Measurements from ENCODE around the gene CPED1.
A peak's percentile ranks its signal among the peaks of the same experiment; 100 is the strongest.
"Not testable (repeated sequence)": the region's sequence is repeated elsewhere in the genome, so short reads cannot be mapped to it uniquely, and the experiment has no call there.

Gene CPED1

DNA sequence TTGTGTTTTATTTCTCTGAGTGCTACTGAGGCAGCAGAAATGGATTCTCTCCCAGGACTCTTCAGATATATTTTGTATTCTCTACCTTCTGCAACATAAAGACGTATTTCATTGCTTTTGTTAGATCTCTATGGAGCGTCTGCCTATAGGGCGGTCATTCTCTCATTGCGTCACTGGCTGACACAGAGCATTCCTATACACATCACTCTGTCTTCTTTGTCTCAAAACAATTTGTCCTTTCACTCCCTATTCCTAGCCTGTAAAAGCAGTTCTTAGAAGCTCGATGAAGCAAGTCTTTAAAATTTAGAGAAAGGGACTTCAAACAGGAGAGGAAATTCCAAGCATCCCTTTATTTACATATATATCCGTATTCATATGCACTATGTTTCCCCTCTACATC is 120.6 kb downstream of the CPED1 start:
- Mint-ChIP-seq H3K36me3 (no peaks in the 10 kb centered on the region), H3K27me3 (no peaks in the 10 kb centered on the region), H3K4me1 (no peaks in the 10 kb centered on the region), H3K4me3 (no peak overlapping the region), H3K9me3 (no peaks in the 10 kb centered on the region), H3K27ac (no peak overlapping the region)
- ATAC-seq = no peak

DNA sequence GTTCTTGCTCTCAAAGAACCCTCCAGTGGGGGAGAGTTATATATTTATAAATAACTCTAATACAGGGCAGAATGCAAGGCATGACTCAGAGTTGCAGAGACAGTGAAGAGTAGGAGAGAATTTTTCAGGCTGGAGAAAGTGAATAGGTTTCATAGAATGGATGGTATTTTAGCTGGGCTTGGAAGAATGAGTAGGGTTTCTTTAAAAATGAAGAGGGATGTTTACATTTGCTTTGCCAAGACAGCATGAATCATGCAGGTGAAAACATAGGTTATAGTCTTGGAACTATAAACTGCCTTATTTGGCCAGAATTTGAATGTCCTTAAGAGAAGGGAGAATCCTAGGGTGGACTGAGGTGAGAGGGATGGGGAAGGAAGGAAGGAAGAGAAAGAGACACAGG is 124.8 kb downstream of the CPED1 start:
- H3K4me3 Mint-ChIP-seq = no peak overlapping the region
- H3K9me3 Mint-ChIP-seq = no peaks in the 10 kb centered on the region
- no peaks in the 10 kb centered on the region for H3K27me3 Mint-ChIP-seq
- H3K4me1 Mint-ChIP-seq = peaks cover 5% of the 10 kb centered on the region
- no peak for ATAC-seq
- H3K36me3 Mint-ChIP-seq = peaks cover 4% of the 10 kb centered on the region
- H3K27ac Mint-ChIP-seq = no peak overlapping the region

DNA sequence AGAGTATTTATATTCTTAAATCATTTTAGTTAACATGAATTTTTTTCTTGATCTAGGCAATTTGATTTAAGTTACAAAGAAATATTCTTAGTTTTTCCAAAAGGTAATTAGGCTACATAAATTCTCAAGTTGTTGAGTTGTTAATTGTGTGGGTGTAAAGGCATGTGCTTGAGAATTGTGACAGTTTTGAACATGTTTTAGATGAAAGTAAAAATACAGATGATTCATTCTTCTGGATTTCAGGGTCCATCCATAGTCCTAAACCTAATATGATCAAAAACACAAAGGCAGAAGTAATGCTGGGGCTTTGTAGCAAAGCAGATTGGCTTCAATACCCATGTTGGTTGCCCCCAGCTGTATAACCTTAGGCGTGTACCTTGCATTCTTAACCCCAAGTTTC is 127.9 kb downstream of the CPED1 start:
- Mint-ChIP-seq H3K36me3 (peaks cover 9% of the 10 kb centered on the region), H3K27ac (no peak overlapping the region), H3K4me3 (no peak overlapping the region), H3K27me3 (no peaks in the 10 kb centered on the region), H3K9me3 (no peaks in the 10 kb centered on the region), H3K4me1 (peaks cover 5% of the 10 kb centered on the region)
- ATAC-seq = no peak

DNA sequence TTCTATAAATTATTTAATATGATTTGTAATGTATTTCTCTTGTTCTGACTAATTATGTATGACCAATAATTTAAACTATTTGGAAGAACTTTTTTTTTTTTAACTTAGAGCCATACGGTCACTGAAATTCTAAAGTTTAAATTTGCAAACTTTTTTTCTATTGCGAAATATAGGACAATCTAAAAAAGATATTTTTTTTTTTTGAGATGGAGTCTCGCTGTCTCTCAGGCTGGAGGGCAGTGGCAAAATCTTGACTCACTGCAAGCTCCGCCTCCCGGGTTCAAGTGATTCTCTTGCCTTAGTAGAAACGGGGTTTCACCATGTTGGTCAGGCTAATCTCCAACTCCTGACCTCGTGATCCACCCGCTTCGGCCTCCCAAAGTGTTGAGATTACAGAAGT is 130.5 kb downstream of the CPED1 start:
- Mint-ChIP-seq H3K36me3 (peaks cover 9% of the 10 kb centered on the region), H3K27me3 (no peaks in the 10 kb centered on the region), H3K9me3 (no peaks in the 10 kb centered on the region), H3K4me1 (peaks cover 5% of the 10 kb centered on the region), H3K4me3 (no peak overlapping the region), H3K27ac (no peak overlapping the region)
- no peak for ATAC-seq

DNA sequence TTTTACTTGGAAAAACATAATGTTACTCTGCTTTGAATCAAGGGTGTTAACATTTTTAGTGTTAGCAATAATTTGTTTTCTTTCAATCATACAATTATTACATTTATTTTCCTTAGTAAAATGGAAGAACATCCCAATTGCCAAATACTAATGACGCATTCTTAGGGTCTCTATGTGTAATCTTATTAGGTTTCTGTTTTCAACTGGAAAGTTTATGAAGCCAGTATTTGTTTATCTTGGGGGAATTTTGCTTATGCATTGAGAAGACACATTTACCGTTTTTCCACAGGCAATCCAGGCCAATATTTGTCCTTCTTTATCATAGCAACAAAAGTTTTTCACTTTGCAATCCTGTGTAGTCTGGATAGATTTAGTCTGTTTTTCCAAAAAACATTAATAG is 134.5 kb downstream of the CPED1 start:
- H3K36me3 Mint-ChIP-seq = peaks cover 12% of the 10 kb centered on the region
- no peak overlapping the region for H3K27ac Mint-ChIP-seq
- H3K27me3 Mint-ChIP-seq = no peaks in the 10 kb centered on the region
- no peaks in the 10 kb centered on the region for H3K9me3 Mint-ChIP-seq
- no peaks in the 10 kb centered on the region for H3K4me1 Mint-ChIP-seq
- no peak for ATAC-seq
- H3K4me3 Mint-ChIP-seq = no peak overlapping the region

DNA sequence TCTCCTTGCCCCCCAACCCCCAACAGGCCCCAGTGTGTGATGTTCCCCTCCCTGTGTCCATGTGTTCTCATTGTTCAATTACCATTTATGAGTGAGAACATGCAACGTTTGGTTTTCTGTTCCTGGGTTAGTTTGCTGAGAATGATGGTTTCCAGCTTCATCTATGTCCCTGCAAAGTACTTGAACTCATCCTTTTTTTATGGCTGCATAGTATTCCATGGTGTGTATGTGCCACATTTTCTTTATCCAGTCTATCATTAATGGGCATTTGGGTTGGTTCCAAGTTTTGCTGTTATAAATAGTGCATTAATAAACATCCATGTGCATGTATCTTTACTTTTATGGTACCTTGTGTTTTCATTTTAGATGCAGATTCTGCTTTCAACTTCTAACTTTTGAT is 136.9 kb downstream of the CPED1 start:
- not testable (repeated sequence) for H3K36me3 Mint-ChIP-seq, H3K27me3 Mint-ChIP-seq, H3K27ac Mint-ChIP-seq, H3K9me3 Mint-ChIP-seq, H3K4me3 Mint-ChIP-seq, H3K4me1 Mint-ChIP-seq, ATAC-seq

DNA sequence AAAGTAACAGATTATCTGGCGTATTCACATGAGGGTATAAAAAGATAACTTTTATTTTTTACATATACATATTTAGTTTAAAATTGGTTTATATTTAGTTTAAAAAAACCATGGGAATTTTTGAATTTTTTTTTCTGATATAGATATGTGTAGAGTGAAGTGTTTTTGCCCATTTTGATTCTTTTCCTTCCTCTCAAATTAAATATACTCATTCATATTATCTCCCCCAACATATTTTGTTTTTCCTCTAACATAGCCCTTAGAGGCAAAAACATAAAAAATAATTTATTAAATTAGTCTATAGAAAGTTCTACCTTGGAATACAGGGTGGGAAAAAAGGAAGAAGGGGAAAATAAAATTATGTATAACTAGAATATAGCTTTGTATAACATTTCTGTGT is 137.7 kb downstream of the CPED1 start:
- Mint-ChIP-seq H3K27me3 (no peaks in the 10 kb centered on the region), H3K4me1 (peaks cover 6% of the 10 kb centered on the region), H3K9me3 (no peaks in the 10 kb centered on the region), H3K36me3 (peaks cover 13% of the 10 kb centered on the region), H3K4me3 (no peak overlapping the region), H3K27ac (no peak overlapping the region)
- ATAC-seq = no peak

DNA sequence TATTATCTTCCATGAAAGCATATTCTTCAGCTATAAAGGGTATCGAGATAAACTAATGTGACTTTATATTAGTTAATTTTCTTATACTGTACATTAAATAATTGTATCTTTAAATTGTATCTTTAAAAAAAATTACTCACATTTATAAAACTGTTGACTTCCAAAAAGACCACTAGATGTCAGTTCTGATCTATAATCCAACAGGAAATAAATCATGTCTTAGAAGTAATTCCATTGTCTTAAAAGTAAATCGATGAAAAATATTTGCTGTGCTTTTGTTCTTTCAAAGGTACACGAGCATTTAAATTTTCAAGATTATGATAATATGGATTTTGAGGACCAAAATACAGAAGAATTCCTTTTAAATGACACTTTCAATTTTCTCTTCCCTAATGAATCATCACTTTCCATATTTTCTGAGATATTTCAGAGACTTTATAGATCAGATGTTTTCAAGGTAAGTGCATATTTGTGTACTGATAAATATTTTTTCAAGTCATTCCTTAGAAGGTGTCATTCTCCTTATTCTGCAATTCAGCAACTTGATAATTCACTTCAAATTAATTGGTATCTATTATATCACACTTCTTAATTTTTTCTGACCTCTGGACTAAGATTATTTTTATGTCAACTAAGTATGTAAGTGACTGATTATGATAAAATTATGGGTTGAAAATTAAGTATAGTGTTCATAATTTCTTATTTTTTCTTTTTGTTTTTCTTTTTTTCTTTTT is 138.5 kb downstream of the CPED1 start:
- Mint-ChIP-seq H3K4me1 (peaks cover 6% of the 10 kb centered on the region), H3K4me3 (no peak overlapping the region), H3K27ac (no peak overlapping the region), H3K36me3 (peaks cover 13% of the 10 kb centered on the region), H3K27me3 (no peaks in the 10 kb centered on the region), H3K9me3 (no peaks in the 10 kb centered on the region)
- ATAC-seq = no peak

DNA sequence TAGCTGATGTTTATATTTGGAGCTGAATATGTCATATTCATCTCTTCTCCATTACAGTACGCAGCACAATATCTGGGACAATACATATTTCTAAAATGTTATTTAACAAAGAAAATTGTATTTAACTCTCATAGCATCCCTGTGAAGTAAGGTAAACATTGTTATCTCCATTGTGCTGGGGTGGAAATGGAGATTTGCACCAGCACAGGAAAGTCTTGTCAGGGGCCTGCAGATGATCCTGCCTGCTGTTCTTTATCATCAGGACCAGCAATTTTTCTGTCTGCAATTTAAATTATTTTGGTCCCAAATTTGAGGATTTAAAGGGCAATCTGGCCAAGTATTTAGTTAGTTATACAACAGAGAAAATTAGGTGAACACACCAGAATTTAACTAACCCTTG is 144.4 kb downstream of the CPED1 start:
- Mint-ChIP-seq H3K27me3 (no peaks in the 10 kb centered on the region), H3K4me3 (no peak overlapping the region), H3K27ac (no peak overlapping the region), H3K4me1 (peaks cover 19% of the 10 kb centered on the region), H3K9me3 (no peaks in the 10 kb centered on the region), H3K36me3 (peaks cover 11% of the 10 kb centered on the region)
- ATAC-seq = no peak

DNA sequence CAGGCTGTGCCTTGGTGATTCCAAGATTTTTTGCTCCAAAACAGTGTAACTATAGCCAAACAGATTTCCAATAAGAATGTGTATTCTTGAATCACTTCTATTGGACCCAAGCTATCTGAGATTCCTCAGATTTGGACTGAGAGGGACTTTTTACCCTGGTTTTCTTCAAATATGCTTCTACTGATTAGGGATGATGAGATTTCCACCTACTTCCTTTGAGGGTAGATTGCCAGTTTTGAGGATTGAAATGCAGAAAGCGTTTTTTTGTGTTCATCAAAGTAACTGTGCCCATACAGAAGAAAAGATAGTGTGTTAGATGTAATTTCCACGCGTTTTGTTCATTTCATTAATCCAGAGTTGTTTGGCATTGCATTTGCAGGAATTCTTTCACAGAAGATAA is 144.9 kb downstream of the CPED1 start:
- Mint-ChIP-seq H3K27me3 (no peaks in the 10 kb centered on the region), H3K4me1 (peaks cover 19% of the 10 kb centered on the region), H3K4me3 (no peak overlapping the region), H3K27ac (no peak overlapping the region), H3K9me3 (no peaks in the 10 kb centered on the region), H3K36me3 (peaks cover 11% of the 10 kb centered on the region)
- ATAC-seq = no peak

DNA sequence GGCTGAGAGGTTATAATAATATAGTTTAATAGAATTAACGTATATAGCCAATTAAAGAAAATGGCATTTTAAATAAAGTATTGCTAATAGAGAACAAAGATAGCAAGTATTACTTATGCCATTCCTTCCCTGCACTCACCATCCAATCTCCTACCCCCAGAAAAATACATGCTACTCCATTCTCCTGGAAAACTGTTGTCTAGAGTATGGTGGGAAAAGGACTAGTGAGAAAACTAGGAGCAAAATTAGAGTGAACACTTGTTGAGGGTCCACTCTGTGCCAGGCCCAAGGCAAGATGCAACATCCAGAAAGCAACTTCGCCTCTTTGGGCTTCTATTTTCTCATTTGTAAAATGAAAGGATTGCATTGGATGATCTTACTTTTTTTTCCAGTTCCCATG is 149.1 kb downstream of the CPED1 start:
- H3K9me3 Mint-ChIP-seq = no peaks in the 10 kb centered on the region
- H3K4me1 Mint-ChIP-seq = peaks cover 13% of the 10 kb centered on the region
- peaks cover 6% of the 10 kb centered on the region for H3K36me3 Mint-ChIP-seq
- ATAC-seq = no peak
- H3K27me3 Mint-ChIP-seq = no peaks in the 10 kb centered on the region
- peak overlapping the region; percentile 97 for H3K27ac Mint-ChIP-seq
- H3K4me3 Mint-ChIP-seq = peak overlapping the region; percentile 96

DNA sequence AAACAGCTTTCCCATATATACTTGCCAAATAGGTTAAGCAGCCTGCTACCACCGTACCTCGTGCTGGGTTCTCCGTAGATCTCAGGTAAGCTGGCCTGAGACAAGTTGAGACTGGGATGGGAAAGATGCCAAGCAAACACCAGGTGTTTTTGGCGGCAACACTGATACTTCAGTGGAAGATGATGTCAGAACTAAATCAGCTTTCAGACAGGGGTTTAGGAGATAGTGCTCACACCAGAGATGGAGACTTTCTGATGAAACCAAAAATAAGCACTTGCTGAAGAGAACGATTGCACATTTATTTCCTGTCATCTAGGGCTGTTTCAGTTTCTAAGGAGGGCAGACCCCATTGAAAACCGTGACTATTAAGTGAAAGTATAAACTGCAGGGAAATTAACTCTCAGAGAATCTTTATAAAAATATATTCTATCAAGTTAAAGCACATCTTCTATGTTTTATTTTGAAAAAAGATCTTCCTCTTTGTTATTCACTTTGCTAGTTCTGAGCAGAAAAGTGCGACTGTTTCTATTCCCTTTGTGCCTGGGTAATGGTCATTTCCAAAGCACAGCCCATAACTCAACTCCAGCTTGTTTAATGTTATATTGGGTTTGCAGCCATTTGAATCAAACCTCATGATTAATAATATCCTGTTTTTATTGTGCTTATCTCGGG is 149.9 kb downstream of the CPED1 start:
- ATAC-seq = peak; percentile 93
- H3K27me3 Mint-ChIP-seq = no peaks in the 10 kb centered on the region
- H3K27ac Mint-ChIP-seq = peak overlapping the region; percentile 97
- peaks cover 12% of the 10 kb centered on the region for H3K4me1 Mint-ChIP-seq
- peaks cover 6% of the 10 kb centered on the region for H3K36me3 Mint-ChIP-seq
- H3K4me3 Mint-ChIP-seq = peak overlapping the region; percentile 96
- H3K9me3 Mint-ChIP-seq = no peaks in the 10 kb centered on the region

DNA sequence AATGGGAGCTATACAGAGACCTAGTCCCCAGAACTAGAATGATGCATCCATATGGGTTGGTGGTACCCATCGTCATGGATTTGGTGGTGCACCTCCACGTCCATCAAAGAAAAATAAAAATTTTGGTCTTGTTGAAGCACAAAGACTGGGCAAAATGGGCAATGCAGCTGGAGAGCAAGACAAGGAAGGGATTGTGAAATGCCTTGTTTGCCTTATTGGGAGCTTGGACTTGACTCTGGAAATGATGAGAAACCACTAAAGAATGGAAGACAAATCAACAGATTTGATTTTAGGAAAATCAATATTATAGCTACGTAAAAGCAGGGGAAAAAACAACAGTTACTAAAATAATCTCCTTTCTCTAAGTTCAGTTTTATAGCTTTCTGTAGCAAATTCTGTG is 150.9 kb downstream of the CPED1 start:
- peak overlapping the region; percentile 97 for H3K27ac Mint-ChIP-seq
- H3K4me1 Mint-ChIP-seq = peaks cover 2% of the 10 kb centered on the region
- no peaks in the 10 kb centered on the region for H3K27me3 Mint-ChIP-seq
- no peaks in the 10 kb centered on the region for H3K36me3 Mint-ChIP-seq
- no peaks in the 10 kb centered on the region for H3K9me3 Mint-ChIP-seq
- no peak for ATAC-seq
- H3K4me3 Mint-ChIP-seq = no peak overlapping the region

DNA sequence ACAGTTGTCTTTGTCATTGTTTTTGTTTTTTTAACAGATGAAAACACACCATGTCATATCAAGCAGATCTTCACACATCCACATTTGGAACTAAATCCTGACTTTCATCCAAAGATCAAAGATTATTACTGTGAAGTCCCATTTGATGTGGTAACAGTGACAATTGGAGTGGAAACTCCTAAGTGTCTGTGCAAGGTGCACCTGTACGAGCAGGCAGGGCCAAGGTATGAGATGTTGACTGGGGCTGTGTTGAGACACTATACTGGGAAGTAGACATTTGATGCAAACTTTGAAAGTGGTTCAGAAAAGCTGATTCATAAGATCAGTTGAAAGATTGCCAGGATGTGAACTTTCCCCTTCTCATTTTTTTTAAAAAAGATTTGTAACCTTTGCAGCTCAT is 152.3 kb downstream of the CPED1 start:
- no peak for ATAC-seq
- Mint-ChIP-seq H3K9me3 (no peaks in the 10 kb centered on the region), H3K27me3 (no peaks in the 10 kb centered on the region)

DNA sequence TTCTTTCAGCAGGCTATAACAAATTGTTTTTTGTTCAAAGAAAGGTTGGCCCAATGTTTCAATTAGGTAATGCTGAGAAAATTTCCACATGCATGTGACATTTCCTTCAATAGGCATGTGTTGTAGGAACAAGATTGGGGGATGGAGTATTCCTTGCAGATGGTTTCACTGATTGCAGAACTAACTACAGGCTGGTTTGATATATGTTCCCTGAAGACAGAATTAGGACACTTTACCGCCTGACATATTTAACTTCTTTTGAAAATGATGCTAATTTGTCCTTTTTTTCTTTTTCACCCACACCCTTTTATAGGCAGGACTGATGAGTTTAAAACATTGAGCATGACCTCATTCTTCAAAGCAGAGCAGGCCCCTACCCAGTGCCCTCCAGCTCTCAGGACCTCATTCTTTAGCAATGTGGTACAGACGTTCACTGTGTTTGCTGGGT is 163.3 kb downstream of the CPED1 start:
- Mint-ChIP-seq H3K4me1 (peaks cover 8% of the 10 kb centered on the region), H3K4me3 (no peak overlapping the region), H3K9me3 (peaks cover 4% of the 10 kb centered on the region), H3K27me3 (no peaks in the 10 kb centered on the region), H3K36me3 (peaks cover 14% of the 10 kb centered on the region), H3K27ac (no peak overlapping the region)
- no peak for ATAC-seq

More for the DNA sequence above, 152.3 kb downstream of the CPED1 start:
- Mint-ChIP-seq H3K27ac (peak overlapping the region; percentile 97), H3K4me3 (no peak overlapping the region), H3K4me1 (no peaks in the 10 kb centered on the region), H3K36me3 (no peaks in the 10 kb centered on the region)

DNA sequence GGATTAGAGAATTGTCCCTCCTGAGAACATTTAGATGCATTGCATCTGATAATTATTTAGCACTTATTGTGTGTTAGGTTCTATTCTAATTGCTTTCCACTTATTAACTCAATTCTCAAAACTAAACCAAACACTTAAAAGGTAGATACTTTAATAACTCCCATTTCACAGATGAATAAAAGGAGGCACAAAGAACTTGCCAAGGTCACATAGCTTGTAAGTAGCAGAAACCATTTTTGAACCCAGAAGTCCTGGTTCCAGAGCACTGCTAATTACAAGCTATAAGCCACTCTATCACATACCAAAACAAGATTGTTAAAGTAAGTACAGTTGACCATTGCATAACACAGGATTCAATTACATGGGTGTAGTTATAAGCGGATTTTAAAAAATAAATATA is 164.9 kb downstream of the CPED1 start:
- no peak overlapping the region for H3K4me3 Mint-ChIP-seq

More for the DNA sequence above, 164.9 kb downstream of the CPED1 start:
- Mint-ChIP-seq H3K36me3 (peaks cover 19% of the 10 kb centered on the region), H3K9me3 (peaks cover 4% of the 10 kb centered on the region), H3K4me1 (peaks cover 8% of the 10 kb centered on the region), H3K27me3 (no peaks in the 10 kb centered on the region), H3K27ac (no peak overlapping the region)
- ATAC-seq = no peak

Measured in stimulated activated memory B cell treated with anti-CD40 and anti-IgM and Interleukin-4, amounts not matched to agents 10 μg/mL and 1 μg/mL and 100 μg/mL, for 72 hours (primary cell).